Uterus (tissue), 2 donors: ENCODE measurements around the gene SLF1.

Experiments used
- CTCF ChIP-seq, 4 experiments: fragments of 200-600 bp in 2 of 4; fragments of 450-650 bp in 2 of 4; sonication (generic) in 2 of 4; IDR thresholded peaks; one replicate each; pipeline ENCODE4 v1.5.1; 2016 to 2019; ENCODE audit warnings: antibody characterized with exemption in 4 of 4, mild to moderate bottlenecking in 2 of 4, moderate library complexity in 1 of 4
- POLR2A ChIP-seq, 2 donors: fragments of 450-650 bp; IDR thresholded peaks; one replicate each; pipeline ENCODE4 v1.6.1; 2016; ENCODE audit warnings: antibody characterized with exemption in 2 of 2, mild to moderate bottlenecking in 1 of 2, moderate library complexity in 1 of 2

- TF ChIP-seq CTCF (IDR thresholded peaks at IDR 0.05) (no peak), POLR2A (IDR thresholded peaks at IDR 0.05) (no peak)
Measured at GRCh38 chr5:94694671-94695070, 76.2 kb downstream of the SLF1 start.
